GM21528 (cell line): ENCODE data around the gene ADARB2.
"Not testable (repeated sequence)": the region's sequence is repeated elsewhere in the genome, so short reads cannot be mapped to it uniquely, and the experiment has no call there.

Experiments
- ATAC-seq: cut with Tn5 transposase; IDR thresholded peaks from one replicate; pipeline ENCODE4 v1.9.1; 2021; ENCODE audit warnings: mild to moderate bottlenecking, moderate library complexity; ENCODE audit not compliant: unreplicated experiment, low FRiP score

The ADARB2 gene

DNA sequence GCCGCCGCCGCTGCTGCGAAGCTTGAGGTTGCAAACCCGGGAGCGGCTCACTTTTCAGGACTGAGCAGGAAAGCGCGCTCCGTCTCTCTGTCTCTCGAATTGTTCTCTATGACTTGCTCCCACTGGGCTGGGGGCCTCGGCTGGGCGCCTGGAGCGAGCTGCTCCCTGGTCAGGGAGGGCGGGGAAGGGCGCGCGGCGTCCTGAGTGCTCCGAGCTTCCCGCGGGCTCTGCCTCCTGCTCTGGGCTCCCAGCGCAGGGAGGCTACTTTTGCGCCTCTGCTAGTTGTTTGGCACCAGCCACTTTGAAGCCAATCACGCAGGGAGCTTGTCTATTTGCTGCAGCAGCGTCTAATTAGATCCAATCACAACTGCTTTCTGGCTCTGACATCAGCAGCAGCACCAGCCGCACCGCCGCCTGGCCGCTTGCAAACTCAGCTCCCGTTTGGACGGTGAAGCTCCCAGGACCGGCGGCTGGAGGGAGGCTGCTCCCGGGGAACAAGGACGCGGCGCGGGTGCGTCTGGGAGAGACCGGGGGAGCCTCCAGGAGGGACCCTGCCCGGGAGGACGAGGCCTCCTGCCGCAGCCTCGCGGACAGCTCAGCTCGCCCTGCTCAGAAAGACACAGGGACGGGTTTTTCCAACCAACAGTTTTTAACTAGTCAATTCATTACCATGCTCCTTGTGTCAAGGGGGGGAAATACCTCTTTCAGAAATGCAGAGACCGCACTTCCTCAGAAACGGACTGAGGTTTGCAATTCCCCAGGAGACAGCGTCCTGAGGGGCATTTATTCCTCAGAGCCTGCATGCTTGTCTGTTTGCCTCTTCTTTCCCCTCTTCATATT, at the start of gene ADARB2:
ADARB2 (minus strand) TSS at position 304 of the 840 bp plus-strand sequence.
- peak; percentile 81 for ATAC-seq

DNA sequence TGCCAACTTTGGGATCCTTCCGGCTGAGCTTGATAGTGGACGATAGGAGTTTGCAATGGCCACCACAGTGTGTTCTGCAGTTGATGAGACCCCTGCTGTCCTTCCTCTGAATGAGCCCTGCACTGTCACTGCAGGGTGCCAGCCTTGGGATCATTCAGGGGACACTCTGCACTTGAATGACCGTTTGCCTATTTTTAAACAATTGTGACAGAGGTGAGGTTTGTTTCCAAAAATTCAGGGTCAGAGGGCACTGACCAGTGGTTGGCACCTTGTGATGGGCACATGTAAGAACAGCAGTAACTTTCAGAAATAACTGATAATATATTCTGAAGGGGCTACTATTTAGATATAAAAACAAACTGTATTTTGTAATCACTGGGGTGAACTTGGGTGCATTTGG, 48.5 kb upstream of the ADARB2 start:
- ATAC-seq = no peak

DNA sequence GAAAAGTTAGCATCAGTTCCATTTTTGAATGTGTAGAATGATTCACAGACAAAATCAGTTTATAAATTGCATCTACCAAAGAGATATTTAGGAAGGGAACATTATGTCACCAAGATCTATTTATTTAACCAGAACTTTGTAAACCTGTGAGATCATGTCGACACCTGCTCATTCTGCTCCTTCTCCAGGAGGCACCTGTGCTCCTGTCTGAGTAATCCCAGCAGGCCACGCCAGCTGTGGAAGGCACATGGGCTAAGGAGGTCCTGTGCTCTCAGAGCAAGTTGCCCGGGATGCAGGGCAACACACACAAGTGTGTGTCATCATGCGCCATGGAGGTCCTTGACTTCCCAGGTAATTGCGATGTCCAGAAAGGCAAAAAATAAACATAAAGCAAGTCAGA, 45.5 kb upstream of the ADARB2 start:
- no peak for ATAC-seq

DNA sequence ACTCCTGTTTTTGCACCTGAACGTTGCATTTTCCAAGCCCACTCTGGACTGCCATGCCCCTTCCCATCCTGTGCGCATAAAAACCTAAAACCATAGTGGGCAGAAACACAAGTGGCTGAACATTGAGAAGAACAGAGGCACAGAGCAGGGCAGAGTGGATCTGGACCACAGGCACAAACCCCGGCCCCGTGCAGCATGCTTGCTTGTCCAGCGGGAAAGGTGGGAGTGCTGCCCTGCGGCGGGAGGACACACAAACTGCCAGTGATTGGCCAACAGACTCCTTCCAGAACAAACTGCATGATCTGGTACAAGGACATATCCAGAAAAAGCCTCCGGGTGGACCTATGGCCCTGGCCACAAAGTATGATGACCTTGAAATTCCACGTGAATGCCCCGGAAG, 42.5 kb upstream of the ADARB2 start:
- ATAC-seq = no peak

DNA sequence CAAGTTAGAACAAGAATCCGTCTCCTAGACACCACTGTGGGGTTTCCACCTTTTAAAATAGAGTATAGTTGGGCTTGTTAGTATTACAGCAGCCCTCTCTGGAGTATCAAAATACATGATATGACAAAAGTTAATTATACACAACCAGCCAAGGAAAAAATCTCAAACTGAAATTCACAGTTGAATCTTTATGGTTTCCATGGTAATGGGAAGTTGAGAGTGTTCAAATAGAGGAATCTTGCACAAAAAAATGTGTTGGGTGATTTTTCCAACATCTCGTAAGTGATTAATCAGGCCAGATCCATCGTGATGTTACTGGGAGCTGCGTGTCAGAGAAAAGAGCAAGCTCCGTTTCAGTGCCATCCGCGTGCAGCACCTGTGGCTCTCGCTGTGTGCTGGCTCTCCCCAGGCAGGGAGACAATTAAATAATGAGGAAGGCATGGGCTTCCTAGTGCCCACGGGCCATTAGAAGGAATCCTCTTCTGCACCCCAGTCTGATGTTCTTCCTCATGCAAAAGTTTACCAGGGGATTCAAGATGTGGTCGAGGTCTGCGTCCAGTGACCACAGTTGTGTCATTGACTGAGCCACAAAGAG, 41.1 kb upstream of the ADARB2 start:
- ATAC-seq = no peak

DNA sequence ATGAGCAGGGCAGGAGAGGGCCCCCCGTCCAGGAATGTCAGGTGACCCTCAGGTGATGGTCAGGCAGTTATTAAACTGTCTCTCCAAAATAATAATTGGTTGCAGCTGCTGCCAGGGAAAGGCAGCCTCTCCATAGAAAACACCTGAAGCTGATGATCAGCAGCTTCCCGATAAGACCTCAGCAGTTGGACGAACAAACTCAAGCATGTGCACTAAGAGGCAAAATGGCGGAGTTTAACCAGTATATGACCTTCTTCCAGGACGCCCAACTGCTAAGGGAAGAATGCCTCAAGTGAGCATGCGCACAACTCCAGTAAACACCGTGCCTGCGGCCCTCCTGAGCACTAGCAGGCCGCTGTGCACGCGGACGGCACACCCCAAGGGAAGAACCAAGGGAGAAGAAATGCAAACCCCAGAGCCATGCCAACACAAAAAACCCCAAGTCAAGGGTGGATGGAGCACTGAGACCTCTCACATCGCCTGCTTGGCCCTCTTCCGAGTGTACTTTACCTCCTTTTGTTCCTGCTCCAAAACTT, 38.9 kb upstream of the ADARB2 start:
- ATAC-seq = no peak

DNA sequence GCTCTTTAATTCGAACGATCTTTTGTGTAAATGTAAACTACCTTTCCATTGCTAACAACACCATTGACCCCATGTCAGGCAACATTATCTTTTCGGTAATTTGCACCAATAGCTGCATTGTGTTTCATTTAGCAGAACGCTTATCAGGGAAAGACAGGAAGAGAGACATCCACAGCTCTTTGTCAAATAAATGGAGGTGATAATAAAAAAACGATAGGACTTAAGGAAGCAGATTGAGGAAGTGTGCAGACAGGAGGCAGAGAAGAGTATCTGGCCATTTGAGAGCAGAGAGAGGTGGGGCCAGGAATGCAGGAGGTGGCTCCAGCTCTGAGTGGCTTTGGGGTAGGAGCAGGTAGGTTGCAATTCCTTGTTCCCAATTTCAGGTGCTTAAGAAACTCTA, 37.5 kb upstream of the ADARB2 start:
- ATAC-seq = no peak

DNA sequence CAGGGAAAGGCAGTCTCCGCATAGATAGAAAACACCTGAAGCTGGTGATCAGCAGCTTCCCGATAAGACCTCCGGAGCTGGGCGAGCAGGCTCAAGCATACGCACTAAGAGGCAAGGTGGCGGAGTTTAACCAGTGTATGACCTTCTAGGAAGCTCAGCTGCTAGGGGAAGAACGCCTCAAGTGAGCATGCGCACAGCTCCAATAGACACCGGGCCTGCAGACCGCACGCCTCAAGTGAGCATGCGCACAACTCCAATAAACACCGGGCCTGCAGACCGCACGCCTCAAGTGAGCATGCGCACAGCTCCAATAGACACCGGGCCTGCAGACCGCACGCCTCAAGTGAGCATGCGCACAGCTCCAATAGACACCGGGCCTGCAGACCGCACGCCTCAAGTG, 35.9 kb upstream of the ADARB2 start:
- ATAC-seq = not testable (repeated sequence)

DNA sequence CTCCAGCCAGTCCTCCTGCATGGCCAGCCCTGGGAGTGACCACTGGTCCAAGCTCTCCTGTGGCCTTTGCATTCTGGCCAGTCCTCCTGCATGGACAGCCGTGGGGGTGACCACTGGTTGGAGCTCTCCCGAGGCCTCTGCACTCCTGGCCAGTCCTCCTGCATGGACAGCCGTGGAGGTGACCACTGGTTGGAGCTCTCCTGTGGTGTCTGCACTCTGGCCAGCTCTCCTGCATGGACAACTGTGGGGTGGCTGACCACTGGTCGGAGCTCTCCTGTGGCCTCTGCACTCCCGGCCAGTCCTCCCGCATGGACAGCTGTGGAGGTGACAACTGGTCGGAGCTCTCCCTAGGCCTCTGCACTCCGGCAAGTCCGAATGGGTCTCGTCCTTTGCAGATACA, 28.7 kb upstream of the ADARB2 start:
- no peak for ATAC-seq

DNA sequence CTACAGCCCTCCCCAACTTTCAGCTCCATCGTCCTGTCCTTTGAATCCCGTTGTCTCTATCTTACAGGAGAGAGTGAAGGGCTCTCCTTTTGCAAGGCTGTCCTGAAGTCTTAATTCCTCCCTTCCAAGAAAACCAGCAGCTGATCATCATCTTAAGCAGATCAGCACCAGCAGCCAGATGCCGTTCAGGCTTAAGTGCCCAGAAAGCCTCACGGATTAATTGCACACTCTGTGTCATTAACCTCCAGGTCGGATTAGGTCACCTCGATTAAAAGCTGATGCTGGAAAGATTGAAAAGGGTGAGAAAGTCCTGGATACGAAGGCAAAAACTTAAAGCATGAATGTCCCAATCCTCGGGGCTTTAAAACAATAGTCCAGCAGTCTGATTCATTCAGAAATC, 24.8 kb upstream of the ADARB2 start:
- ATAC-seq = no peak

DNA sequence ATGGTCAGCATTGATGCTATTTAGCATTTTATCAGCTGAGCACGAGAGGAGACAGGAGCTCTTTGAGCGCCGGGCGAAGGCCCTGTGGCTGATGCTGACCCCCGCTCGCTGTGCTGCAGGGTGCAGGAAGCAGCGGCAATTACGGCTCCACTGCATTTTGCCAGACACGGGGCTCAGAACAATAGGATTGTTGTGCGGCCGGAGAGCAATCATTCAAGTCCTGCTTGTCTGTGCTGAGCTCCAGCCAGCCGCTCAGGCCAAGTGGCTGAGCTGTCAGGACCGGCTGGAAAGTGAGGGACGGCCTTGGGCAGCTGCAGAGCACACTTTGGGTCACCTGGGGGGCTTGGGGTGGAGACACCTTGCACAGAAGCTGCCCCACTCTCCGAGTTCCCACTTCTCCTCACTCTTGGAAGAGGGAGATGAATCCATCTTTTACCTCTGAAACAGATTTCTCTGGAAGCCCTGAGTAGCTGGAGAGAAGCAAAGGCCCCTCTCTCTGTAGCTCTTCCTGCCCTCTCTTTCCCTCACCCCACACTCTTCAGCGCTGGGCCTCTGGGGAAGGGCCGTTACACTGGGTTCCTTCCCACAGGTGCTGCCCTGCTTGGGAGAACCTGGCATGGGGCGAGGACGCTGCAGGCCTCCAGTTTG, 17.3 kb upstream of the ADARB2 start:
- ATAC-seq = no peak

DNA sequence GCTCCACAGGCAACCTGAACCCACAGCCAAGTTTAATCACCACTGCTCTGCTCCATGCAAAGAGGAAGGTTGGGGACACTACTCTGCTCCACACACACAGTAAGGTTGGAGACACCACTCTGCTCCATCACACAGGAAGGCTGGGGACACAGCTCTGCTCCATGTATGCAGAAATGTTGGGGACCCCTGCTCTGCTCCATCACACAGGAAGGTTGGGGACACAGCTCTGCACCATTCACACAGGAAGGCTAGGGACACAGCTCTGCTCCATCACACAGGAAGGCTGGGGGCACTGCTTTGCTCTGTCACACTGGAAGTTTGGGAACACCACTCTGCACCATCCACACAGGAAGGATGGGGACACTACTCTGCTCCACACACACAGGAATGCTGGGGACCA, 14.8 kb upstream of the ADARB2 start:
- no peak for ATAC-seq

DNA sequence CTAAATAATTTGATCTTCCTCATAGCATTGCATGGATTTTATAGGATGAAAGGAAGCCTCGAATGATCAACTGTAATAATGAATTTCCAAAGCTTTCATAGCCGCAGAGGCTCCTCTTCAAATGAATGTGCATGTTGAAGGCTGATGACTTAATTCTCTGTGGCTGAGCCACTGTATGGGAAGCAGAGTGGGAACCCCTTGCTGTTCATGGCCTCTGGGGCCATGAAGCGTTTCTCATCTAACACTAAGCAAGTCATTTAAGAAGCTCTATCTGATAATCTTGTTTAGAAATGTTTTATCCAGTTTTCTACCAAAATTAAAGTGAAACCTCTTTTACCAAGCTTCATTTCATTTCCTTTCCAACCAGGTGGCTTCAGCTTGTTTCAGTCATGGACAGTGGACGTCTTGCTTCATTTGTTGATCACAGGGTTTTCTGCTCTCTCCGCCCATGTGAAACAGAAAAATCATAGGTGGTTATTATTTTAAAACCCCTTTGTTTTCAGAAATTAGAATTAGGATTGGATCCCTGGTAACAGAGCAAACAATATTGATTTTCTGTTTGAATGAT, 10.3 kb upstream of the ADARB2 start:
- ATAC-seq = no peak

DNA sequence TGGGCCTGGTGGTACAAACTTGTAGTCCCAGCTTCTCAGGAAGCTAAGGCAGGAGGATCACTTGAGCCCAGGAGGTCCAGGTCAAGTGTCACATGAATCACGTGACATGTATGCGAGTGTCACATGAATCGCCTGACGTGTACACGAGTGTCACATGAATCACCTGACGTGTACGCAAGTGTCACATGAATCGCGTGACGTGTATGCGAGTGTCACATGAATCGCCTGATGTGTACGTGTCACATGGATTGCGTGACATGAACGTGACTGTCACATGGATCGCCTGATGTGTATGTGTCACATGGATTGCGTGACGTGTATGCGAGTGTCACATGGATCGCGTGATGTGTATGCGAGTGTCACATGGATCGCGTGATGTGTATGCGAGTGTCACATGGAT, 9.5 kb upstream of the ADARB2 start:
- ATAC-seq = no peak

DNA sequence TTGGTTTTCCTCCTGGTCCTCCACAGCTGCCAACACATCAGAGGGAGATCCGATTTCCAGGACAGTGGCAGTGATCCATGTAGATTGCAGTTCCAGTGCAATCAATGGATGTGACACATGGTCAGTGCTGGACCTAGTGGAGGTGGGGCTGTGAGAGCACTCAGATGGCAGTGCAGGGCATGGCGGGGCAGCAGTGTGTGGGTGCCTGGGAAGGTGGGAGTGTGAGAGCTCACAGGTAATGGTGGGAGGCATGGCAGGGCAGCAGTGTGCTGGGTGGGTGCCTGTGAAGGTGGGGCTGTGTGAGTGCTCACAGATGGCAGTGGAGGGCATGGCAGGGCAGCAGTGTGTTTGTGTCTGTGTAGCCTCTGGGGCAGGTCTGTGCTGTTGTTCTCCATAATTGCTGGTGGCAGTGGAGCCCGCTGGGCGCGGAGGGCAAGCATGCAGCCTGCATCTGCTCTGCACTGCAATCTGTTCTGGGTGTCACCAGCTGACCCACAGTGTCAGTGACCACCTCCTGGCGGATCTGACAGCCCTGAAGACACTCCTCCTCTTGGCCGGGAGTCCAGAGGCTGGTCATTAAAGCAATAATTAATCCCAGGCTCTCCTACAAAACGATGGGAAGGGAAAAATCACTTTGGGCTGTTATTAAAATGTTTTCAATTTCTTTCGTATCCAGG, 8.6 kb upstream of the ADARB2 start:
- ATAC-seq = no peak

DNA sequence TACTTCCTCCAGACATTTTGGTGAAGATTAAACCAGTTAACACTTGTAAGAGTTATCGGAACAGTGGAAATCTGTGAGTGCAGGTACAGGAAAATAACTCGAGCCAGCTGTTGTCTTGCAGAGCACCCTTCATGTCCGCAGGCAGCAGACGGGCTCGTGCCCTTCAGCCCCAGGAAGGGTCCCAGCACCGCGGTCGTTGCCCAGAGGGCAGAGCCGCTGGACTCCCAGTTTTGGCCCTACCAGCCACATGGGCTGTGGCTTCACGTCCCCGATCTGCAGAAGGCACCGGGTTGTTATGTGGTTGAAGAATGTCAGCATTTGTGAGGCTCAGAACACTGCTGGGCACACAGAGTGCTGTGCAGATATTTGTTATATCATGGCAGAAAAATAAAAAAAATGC, 7.2 kb upstream of the ADARB2 start:
- ATAC-seq = no peak

DNA sequence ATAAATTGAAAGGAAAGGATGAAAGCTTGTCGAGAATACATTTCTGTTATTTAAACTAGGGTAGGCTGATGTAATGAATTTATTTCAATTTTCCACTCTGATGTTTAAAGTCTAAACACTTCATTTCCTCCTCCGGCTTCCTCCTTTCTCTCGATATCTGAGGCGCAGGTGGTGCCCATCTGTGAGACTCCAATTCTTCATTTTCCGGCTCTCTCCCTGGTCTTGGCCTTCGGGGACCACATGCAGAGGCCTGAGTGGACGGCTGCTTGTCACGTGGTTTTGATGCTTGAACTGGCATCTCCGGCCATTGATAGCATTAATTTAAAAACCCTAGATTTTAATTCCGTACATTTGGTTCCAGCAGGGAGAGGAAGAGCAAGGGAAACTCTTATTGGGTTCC, 5.8 kb upstream of the ADARB2 start:
- ATAC-seq = no peak

DNA sequence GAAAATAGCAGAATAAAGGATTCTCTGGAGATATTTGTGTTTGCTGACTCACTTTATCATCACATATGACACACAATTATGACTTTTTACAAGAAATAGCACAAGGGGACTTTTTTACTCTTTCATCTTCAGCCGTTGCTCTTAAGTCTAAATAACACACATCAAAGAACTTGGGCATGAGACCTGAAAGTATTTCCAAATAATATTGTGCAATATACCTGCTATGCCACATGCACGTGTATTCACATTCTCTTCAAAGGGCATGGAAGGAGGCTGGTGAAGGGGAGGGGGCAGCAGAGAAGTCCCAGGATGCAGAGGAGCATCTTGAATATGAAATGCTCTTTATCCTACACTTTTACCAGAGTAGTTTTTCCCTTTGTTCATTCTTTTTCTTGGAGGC, 4.1 kb upstream of the ADARB2 start:
- ATAC-seq = no peak

DNA sequence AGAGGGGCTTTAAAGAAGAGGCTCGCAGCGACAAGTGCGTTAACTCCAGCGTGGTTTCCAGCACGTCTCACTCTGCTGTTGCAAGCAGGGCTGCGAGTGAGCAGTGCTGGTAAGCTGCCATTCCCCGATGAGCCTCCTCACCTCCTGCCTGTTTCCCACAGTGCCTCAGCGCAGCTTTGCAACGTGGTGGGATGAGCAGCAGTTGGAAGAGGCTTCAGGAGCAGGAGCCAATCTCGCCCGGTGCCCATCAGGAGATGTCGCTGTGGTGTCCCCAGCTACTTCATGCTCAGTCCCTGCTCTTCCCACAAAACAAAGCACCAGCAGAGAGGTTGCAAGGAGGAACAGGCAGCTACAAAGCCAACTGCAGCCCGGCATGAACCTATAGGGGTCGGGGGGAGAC, 2.4 kb upstream of the ADARB2 start:
- no peak for ATAC-seq

DNA sequence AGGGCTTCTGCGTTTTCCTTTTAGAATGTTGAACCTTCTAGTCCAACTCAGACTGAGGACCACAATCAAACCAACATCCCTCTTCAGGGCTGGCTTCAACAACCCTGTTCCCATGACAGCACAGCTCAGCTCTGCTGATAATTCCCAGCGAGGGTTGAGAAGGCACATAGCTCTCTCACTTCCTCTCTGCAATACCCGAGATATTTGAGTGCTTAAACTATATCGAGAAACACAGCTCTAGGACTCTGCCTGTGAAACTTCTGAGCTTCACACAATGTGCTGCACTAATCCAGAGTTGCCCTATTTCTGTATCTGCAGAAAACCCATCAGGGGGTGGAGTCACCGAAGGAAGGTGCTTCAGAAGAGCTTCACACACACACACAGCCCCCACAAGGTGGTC, 1.6 kb upstream of the ADARB2 start:
- peak; percentile 57 for ATAC-seq

DNA sequence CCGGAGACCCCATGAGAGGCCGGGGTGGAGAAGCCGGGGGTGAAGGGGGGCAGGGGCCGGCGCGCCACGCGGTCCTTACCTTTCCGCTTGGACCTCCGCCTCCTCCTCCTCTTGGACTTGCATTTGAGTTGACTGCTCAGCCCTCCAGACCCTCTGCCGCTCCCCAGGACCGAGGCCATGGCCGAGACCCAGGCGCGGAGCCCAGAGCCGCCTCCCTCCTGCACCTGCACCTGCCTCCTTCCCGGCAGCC, 428 bp downstream of the ADARB2 start:
- ATAC-seq = peak; percentile 3
